ENCODE data around the gene PARVA.

Gene PARVA

GRCh38 chr11:12560861-12561260 lies 183.5 kb downstream of the PARVA start:
- no peak for DNase-seq

DNA sequence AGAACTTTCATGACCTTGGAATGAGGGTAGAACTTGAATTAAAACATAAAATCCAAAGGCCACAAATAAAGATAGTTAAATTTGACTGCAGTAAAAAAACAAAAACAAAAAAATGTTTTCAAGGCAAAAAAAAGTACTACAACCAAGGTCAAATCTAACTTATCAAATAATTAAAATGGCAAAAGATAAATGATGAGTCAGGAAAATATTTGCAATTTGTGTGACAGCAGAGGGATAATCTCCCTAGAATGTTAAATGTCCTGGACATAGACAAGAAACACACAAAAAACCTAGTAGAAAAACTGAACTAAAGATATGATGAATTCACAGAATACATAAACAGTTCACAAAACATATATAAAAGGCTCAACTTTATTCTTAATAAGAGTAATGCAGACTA lies 186.6 kb downstream of the PARVA start:
- DNase-seq = no peak

DNA sequence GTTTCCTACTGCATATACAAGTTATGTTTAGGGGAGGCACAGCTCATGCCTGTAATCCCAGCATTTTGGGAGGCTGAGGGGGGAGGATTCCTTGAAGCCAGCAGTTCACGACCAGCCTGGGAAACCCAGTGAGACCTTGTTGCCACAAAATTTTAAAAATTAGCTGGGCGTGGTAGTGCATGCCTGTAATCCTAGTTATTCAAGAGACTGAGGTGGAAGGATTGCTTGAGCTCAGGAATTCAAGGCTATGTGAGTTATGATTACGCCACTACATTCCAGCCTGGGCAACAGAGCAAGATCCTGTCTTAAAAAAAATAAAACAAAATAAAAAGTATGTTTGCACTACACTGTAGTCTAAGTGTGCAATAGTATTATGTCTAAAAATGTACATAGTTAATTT lies 188.0 kb downstream of the PARVA start:
- DNase-seq = no peak

- no peak for DNase-seq
Observed at GRCh38 chr11:12567746-12568460, 190.5 kb downstream of the PARVA start.

DNA sequence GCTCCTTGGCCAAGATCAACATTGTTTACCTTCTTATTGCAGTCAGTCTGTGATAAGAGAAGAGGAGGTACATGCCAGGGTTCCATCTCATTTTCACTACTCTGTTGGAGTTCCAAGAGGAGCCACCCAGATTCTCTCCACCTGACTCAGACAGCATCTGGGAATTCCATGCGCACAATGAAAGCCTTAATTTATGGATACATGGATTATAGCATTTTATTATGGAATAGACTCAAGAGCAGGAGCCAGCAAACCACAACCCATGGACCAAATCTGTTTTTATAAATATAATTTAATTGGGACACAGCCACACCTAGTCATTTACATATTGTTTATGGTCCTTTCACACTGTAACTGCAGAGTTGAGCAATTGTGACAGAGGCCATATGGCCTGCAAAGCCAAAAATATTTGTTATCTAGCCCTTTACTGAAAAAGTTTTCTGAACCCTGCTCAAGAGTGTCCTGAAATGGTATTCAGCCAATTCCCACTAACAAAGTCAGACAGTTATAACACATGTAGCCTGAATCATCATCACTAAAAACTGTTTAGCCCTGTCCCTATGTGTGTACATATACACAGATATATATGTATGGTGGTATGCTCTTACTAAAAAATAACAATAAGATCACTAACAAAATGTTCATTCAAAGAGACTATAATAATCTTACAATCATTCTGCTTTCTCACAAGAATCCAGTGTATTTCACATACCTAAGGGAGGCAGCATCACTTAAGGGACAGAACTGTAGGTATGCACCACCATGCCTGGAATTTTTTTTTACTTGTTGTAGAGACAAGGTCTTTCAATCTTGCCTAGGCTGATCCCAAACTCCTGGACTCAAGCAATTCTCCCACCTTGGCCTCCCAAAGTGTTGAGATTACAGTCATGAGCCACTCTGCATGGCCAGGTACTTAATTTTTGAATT lies 192.4 kb downstream of the PARVA start:
- DNase-seq = no peak

DNA sequence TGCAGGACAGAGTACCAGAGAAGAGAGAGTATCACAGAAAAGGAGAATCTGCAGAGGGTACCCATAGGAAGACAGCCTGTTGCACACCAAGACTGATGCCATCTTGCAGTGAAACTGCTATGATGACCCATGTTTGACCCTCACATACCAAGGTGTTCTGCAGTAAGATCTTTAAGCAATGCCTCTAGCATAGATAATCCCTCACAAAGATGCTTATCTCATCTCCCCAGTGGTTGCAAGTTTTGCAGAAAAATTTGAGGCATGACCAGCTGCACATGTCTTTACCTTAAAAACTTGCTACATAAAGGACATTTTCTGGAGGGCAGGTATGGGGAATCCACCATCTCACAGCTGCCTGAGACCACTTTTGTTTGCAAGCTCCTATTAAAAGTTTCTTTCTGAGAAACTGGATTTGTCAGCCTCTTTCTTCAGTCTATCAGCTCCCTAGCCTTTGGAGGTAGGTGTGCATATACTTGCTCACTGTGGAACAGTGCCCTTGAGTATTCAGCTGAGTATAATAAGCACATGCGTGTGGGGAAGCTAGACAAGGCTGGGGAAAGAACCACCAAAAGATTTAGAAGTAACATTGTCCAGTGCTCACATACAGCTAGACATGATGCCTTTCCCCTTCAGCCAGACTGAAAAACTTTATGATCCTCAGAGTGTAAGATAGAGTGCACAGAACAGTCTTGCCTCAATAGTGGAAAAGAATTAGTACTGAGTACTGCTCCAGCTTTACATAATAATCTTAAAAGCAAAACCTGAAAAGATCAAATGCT lies 196.5 kb downstream of the PARVA start:
- no peak for DNase-seq

DNA sequence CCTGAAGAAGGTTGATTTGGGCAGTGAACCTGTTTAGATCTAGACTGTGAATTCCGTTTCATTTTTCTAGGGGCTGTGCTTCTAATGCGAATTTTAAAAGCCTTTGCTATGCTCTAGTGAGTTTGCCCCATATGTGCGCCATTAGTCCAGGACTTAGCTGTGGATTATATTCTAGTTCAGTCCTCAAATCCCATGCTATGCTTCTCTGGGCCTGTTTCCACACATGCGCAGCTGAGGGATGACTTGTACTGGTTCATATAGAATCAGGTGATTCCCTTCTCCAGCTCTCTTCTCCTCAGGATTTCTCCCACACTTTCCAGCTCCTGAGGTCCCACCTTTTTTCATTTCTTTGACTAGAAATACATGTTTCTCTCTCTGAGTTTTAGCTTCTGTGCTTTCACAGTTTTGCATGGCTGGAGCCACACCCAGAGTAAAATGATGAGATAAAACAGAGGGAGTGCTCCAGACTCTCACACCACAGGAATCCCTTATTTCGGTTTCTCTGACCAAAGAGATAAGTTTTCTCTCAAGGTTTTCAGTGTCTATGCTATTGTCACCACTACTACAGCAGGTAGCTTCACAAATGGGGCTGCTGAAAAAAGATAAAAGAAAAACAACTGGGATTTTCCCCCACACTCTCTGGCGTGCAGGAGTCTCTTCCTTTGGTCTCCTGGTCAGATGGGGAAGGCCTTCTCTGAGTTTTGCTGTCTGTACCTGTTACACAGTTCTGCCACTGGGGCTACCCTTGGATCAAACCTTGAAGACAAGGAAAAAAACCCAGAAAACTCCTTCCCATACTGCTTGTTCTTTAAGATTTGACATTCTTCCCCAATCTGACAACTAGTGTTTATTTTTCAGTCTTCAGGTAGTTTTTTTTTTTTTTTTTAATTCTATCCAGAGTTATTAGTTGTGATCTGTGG lies 200.6 kb downstream of the PARVA start:
- no peak for DNase-seq

GRCh38 chr11:12581416-12581815 lies 204.0 kb downstream of the PARVA start:
- DNase-seq = no peak

- DNase-seq = no peak
Observed at GRCh38 chr11:12581923-12582322, 204.6 kb downstream of the PARVA start.
